Esophagus squamous epithelium (tissue), 4 donors: ENCODE measurements around the gene RABGAP1L.

Experiments
- POLR2A ChIP-seq, 4 donors: fragments of 450-650 bp; IDR thresholded peaks; one replicate each; pipeline ENCODE4 v1.6.1; 2017; ENCODE audit warnings: antibody characterized with exemption in 4 of 4, mild to moderate bottlenecking in 4 of 4, moderate library complexity in 3 of 4
- TF ChIP-seq, protein P1 (sequence below), 6 experiments: fragments of 450-650 bp in 4 of 6; fragments of 200-600 bp in 2 of 6; sonication (generic) in 2 of 6; IDR thresholded peaks; one replicate each; pipeline ENCODE4 v1.5.1; 2016 to 2019; ENCODE audit warnings: antibody characterized with exemption in 6 of 6, mild to moderate bottlenecking in 4 of 6, moderate library complexity in 4 of 6

DNA sequence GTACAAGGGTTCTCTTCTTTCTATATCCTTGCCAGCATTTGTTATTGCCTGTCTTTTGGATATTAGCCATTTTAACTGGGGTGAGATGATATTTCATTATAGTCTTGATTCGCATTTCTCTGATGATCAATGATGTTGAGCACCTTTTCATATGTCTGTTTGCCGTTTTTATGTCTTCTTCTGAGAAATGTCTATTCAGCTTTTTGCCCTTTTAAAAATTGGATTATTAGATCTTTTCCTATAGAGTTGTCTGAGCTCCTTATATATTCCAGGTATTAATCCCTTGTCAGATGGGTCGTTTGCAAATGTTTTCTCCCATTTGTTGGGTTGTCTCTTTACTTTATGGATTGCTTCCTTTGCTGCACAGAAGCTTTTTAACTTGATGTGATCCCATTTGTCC, 883.3 kb downstream of the RABGAP1L start:
- TF ChIP-seq, protein P1, sequence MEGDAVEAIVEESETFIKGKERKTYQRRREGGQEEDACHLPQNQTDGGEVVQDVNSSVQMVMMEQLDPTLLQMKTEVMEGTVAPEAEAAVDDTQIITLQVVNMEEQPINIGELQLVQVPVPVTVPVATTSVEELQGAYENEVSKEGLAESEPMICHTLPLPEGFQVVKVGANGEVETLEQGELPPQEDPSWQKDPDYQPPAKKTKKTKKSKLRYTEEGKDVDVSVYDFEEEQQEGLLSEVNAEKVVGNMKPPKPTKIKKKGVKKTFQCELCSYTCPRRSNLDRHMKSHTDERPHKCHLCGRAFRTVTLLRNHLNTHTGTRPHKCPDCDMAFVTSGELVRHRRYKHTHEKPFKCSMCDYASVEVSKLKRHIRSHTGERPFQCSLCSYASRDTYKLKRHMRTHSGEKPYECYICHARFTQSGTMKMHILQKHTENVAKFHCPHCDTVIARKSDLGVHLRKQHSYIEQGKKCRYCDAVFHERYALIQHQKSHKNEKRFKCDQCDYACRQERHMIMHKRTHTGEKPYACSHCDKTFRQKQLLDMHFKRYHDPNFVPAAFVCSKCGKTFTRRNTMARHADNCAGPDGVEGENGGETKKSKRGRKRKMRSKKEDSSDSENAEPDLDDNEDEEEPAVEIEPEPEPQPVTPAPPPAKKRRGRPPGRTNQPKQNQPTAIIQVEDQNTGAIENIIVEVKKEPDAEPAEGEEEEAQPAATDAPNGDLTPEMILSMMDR (IDR thresholded peaks at IDR 0.05): no peak
- no peak for TF ChIP-seq POLR2A (IDR thresholded peaks at IDR 0.05)
